Central memory CD8-positive, alpha-beta T cell (primary cell): ENCODE data around the gene TMEM254.
A peak's percentile ranks its signal among the peaks of the same experiment; 100 is the strongest.
"Not testable (repeated sequence)": the region's sequence is repeated elsewhere in the genome, so short reads cannot be mapped to it uniquely, and the experiment has no call there.

Source experiments
- ATAC-seq: fragments of 150-1000 bp; cut with Tn5 transposase; replicated peaks from 2 replicates; pipeline ENCODE4 v1.10.0; 2022; ENCODE audit warnings: mild to moderate bottlenecking, moderate FRiP score, moderate number of reproducible peaks; ENCODE audit not compliant: poor library complexity, severe bottlenecking; ENCODE audit errors: extremely low read depth
- DNase-seq, 2 donors: peaks; one replicate each; pipeline ENCODE4 v3.0.0; 2021; ENCODE audit warnings: low spot score in 2 of 2
- H3K27ac Mint-ChIP-seq: one replicate; pipeline ENCODE4 v1.8.0; 2022; ENCODE audit warnings: low read depth, mild to moderate bottlenecking, moderate library complexity, mixed read lengths
- H3K27me3 Mint-ChIP-seq: one replicate; pipeline ENCODE4 v1.8.0; 2022; ENCODE audit warnings: mixed read lengths
- H3K36me3 Mint-ChIP-seq: one replicate; pipeline ENCODE4 v1.8.0; 2022; ENCODE audit warnings: mild to moderate bottlenecking, moderate library complexity, mixed read lengths; ENCODE audit not compliant: insufficient read depth
- H3K4me1 Mint-ChIP-seq: one replicate; pipeline ENCODE4 v1.8.0; 2022; ENCODE audit warnings: mixed read lengths
- H3K4me3 Mint-ChIP-seq: one replicate; pipeline ENCODE4 v1.8.0; 2022; ENCODE audit warnings: mild to moderate bottlenecking, moderate library complexity, mixed read lengths
- H3K9me3 Mint-ChIP-seq: one replicate; pipeline ENCODE4 v1.8.0; 2022; ENCODE audit warnings: mixed read lengths

TMEM254 gene

DNA sequence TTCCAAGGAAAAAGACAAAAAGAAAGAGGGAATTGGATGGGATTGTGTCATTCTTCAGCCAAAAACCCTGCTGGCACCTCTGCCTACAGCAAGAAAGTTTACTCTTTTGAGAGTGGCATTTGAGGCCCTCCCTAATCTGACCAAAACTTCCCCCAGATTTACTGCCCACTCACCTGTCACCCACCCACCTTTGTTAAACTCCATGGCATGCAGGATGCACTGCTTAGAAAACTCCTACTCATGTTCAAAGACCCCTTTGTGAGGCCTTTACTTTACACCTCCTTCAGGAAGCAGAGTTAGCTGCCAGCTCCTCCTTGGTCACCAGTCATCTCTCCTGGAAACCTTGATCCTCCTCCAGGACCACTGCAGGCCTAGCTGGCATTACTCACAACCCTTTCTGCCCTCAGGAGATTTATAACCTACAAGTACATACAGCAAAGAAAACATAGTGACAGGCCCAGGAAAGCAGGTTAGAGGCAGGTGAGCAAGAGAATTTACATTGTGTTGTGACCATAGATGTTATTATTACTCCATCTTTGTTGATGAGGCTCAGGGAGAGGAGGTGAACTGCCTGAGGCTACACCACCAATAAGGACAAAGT, 43.7 kb downstream of the TMEM254 start:
- no peaks in the 10 kb centered on the region for H3K36me3 Mint-ChIP-seq
- peaks cover 28% of the 10 kb centered on the region for H3K27me3 Mint-ChIP-seq
- no peak overlapping the region for H3K27ac Mint-ChIP-seq
- H3K4me1 Mint-ChIP-seq, result no peaks in the 10 kb centered on the region
- H3K4me3 Mint-ChIP-seq, result no peak overlapping the region
- DNase-seq (no peak), ATAC-seq (no peak)
- H3K9me3 Mint-ChIP-seq, result no peaks in the 10 kb centered on the region

- no peak overlapping the region for H3K27ac Mint-ChIP-seq
- H3K9me3 Mint-ChIP-seq, result no peaks in the 10 kb centered on the region
- H3K27me3 Mint-ChIP-seq, result peaks cover 30% of the 10 kb centered on the region
- no peak for ATAC-seq
- no peak overlapping the region for H3K4me3 Mint-ChIP-seq
- DNase-seq, result no peak
- H3K36me3 Mint-ChIP-seq, result no peaks in the 10 kb centered on the region
- no peaks in the 10 kb centered on the region for H3K4me1 Mint-ChIP-seq
These were observed 44.3 kb downstream of the TMEM254 start for GRCh38 chr10:80122746-80123145.

DNA sequence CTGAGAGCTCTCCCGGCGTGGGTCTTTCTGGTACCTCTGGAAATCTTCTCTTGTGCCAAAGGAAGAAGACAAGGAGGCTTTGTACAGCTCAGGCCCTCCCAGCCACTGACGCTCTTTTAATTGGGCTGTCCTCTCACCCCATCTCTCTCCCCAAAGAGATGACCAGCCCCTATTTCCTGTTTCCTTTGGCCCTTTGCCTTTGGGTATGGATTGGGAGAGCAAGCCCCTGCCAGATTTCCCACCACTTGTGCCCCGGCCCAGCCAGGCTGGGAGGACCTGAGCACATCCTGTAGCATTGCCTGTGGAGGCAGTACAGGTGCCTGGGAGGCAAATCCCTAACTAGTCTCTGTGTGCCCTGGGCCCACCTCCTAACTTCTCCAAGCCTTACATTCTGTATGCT, 48.4 kb downstream of the TMEM254 start:
- H3K4me3 Mint-ChIP-seq, result no peak overlapping the region
- ATAC-seq, result no peak
- no peaks in the 10 kb centered on the region for H3K4me1 Mint-ChIP-seq
- H3K9me3 Mint-ChIP-seq, result no peaks in the 10 kb centered on the region
- H3K36me3 Mint-ChIP-seq, result no peaks in the 10 kb centered on the region
- H3K27me3 Mint-ChIP-seq, result peaks cover 46% of the 10 kb centered on the region
- no peak overlapping the region for H3K27ac Mint-ChIP-seq
- no peak for DNase-seq

DNA sequence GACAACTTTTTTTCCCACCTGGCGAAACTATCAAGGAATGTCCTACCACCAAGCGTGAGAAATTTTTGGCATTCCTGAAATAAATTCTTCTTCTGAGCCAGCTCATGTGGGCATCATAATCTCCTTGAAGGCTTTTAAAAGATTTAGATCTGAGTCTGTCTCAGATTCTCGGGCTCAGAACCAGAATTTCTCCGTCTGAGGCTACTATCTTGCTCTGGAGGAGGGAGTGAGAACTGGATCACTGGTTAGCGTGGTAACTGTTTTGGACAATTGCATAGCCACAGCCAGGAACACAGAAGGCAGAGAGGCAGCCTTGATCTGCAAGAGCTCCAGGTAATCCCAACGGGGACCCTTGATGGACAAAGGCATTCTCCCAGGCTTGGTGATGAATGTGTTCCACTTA, 53.0 kb downstream of the TMEM254 start:
- no peak overlapping the region for H3K27ac Mint-ChIP-seq
- no peak for DNase-seq
- peaks cover 6% of the 10 kb centered on the region for H3K4me1 Mint-ChIP-seq
- no peaks in the 10 kb centered on the region for H3K36me3 Mint-ChIP-seq
- H3K27me3 Mint-ChIP-seq, result peaks cover 69% of the 10 kb centered on the region
- ATAC-seq, result no peak
- H3K9me3 Mint-ChIP-seq, result no peaks in the 10 kb centered on the region
- no peak overlapping the region for H3K4me3 Mint-ChIP-seq

DNA sequence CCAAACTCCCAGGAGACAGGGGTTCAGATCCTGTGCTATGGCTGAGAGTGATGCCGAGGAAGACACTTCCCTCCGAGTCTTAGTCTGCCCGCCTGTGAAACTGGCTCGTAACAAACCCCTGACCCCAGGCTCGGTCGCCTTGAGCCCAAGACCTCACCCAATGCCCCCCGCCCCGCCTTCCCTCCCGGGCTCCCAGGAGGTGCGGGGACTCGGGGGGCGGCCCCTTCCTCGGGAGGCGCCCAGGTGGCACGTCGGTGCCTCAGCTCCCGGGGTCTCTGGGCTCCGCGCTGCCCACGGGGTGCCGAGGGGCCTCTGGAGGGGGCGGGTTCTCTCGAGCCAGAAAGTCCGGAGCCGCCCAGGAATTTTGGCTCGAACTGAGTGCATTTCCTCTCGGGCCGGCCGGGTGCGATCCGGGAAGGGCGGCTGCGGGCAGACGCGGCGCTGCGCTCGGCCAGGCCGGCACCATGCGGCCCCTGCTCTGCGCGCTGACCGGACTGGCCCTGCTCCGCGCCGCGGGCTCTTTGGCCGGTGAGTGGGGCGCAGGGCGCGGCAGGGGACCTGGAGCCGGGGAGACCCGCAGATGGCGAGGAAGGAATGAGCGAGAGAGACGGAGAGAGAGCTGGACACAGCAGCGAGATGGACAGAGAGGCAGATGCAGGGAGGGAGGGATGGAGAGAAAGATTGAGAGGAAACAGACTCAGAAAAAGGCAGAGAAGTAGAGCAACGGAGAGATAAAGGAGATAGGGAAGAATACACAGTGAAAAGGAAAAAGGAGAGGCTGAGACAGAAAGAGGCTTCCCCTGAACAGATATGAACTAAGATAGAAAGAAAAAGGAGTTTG, 54.1 kb downstream of the TMEM254 start, which contains the start of gene PLAC9:
Gene PLAC9 (plus strand): TSS at position 432 of the 841 bp plus-strand sequence. CDS start 33 bp downstream, at position 465.
- Mint-ChIP-seq H3K36me3 (no peaks in the 10 kb centered on the region), H3K4me3 (no peak within 1 kb of the TSS), H3K4me1 (peaks cover 6% of the 10 kb centered on the region), H3K9me3 (no peaks in the 10 kb centered on the region), H3K27me3 (peaks cover 60% of the 10 kb centered on the region), H3K27ac (no peak within 1 kb of the TSS)
- no peak for DNase-seq
- ATAC-seq, result no peak

- no peak overlapping the region for H3K27ac Mint-ChIP-seq
- H3K4me3 Mint-ChIP-seq, result no peak overlapping the region
- ATAC-seq, result no peak
These were observed 54.7 kb downstream of the TMEM254 start for GRCh38 chr10:80133206-80133605.

GRCh38 chr10:80133687-80134086, 55.2 kb downstream of the TMEM254 start:
- not testable (repeated sequence) for ATAC-seq, H3K27ac Mint-ChIP-seq, DNase-seq, H3K36me3 Mint-ChIP-seq, H3K4me1 Mint-ChIP-seq, H3K4me3 Mint-ChIP-seq, H3K9me3 Mint-ChIP-seq
- peaks cover 69% of the 10 kb centered on the region for H3K27me3 Mint-ChIP-seq

More at GRCh38 chr10:80133206-80133605, 54.7 kb downstream of the TMEM254 start:
- Mint-ChIP-seq H3K9me3 (no peaks in the 10 kb centered on the region), H3K4me1 (peaks cover 6% of the 10 kb centered on the region), H3K36me3 (no peaks in the 10 kb centered on the region), H3K27me3 (peaks cover 65% of the 10 kb centered on the region)
- no peak for DNase-seq

DNA sequence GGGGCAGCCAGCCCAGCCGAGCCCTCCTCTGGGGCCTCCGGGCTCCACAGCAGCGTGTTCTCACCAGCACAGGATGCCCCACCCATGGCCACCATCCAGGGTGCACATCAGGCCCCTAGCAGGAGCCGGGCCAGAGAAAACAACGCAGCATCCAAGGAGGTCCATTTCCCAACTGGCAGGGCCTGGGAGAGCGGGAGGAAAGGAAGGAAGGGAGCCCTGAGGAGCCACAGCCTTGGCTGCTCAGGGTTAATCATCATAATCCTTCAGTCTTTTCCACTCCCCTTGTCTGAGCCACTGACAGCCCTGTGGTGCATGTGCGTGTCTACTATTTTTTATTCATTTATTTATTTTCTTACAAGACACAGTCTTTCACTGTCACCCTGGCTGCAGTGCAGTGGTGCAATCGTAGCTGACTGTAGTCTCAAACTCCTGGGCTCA, 57.7 kb downstream of the TMEM254 start:
- H3K27me3 Mint-ChIP-seq, result peaks cover 44% of the 10 kb centered on the region
- peaks cover 6% of the 10 kb centered on the region for H3K4me1 Mint-ChIP-seq
- no peaks in the 10 kb centered on the region for H3K9me3 Mint-ChIP-seq
- no peak overlapping the region for H3K27ac Mint-ChIP-seq
- H3K4me3 Mint-ChIP-seq, result no peak overlapping the region
- DNase-seq (no peak), ATAC-seq (no peak)
- H3K36me3 Mint-ChIP-seq, result no peaks in the 10 kb centered on the region

- peaks cover 36% of the 10 kb centered on the region for H3K27me3 Mint-ChIP-seq
- no peak for ATAC-seq
- H3K4me3 Mint-ChIP-seq, result no peak overlapping the region
- no peak overlapping the region for H3K27ac Mint-ChIP-seq
- peaks cover 6% of the 10 kb centered on the region for H3K4me1 Mint-ChIP-seq
- no peak for DNase-seq
- H3K9me3 Mint-ChIP-seq, result no peaks in the 10 kb centered on the region
- H3K36me3 Mint-ChIP-seq, result no peaks in the 10 kb centered on the region
These were observed 58.8 kb downstream of the TMEM254 start for GRCh38 chr10:80137031-80137862.

DNA sequence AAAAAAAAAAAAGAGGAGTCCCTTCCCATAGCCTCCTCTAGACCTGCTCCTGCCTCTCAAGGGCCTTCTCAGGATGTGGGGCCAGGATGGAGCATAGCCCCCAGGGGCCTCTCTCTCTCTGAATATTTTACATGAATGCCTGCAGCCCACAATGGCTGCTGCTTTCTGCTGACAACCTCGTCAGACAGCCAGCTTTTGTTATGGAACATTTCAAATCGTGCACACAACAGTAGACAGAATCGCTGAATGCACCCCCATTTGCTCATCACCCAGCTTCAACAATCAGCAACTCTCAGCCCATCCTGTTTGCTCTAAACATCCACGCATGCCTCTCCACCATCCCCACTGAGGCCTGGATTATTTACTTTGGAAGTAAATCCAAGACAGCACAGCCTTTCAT, 59.5 kb downstream of the TMEM254 start:
- H3K4me1 Mint-ChIP-seq, result peaks cover 3% of the 10 kb centered on the region
- H3K9me3 Mint-ChIP-seq, result no peaks in the 10 kb centered on the region
- H3K27ac Mint-ChIP-seq, result no peak overlapping the region
- H3K4me3 Mint-ChIP-seq, result no peak overlapping the region
- DNase-seq (no peak), ATAC-seq (no peak)
- peaks cover 30% of the 10 kb centered on the region for H3K27me3 Mint-ChIP-seq
- H3K36me3 Mint-ChIP-seq, result peaks cover 3% of the 10 kb centered on the region

GRCh38 chr10:80139265-80139664, 60.8 kb downstream of the TMEM254 start:
- Mint-ChIP-seq H3K27me3 (peaks cover 18% of the 10 kb centered on the region), H3K36me3 (peaks cover 3% of the 10 kb centered on the region), H3K27ac (peak overlapping the region; percentile 51), H3K4me1 (peaks cover 7% of the 10 kb centered on the region), H3K9me3 (no peaks in the 10 kb centered on the region), H3K4me3 (no peak overlapping the region)
- ATAC-seq, result no peak
- no peak for DNase-seq

- H3K4me1 Mint-ChIP-seq, result peaks cover 15% of the 10 kb centered on the region
- H3K27ac Mint-ChIP-seq, result peak overlapping the region; percentile 68
- DNase-seq, result no peak
- H3K36me3 Mint-ChIP-seq, result peaks cover 6% of the 10 kb centered on the region
- no peak for ATAC-seq
- H3K9me3 Mint-ChIP-seq, result no peaks in the 10 kb centered on the region
- peaks cover 9% of the 10 kb centered on the region for H3K27me3 Mint-ChIP-seq
- H3K4me3 Mint-ChIP-seq, result no peak overlapping the region
These were observed 61.8 kb downstream of the TMEM254 start for GRCh38 chr10:80140251-80140650.
